Cardiac fibroblast (primary cell): ENCODE data around the gene HARS2.
"Not testable (repeated sequence)": the region's sequence is repeated elsewhere in the genome, so short reads cannot be mapped to it uniquely, and the experiment has no call there.

Experiments
- DNase-seq, 2 donors: peaks; one replicate each; pipeline versions ENCODE4 v3.0.0 to v3.0.0-alpha.2; 2010; ENCODE audit warnings: low read depth in 2 of 2
- H3K4me3 ChIP-seq, 2 donors: replicated peaks in 1 of 2; 1 replicate in 1 of 2; 2 replicates in 1 of 2; pipeline ENCODE4 v1.5.1; 2011; ENCODE audit warnings: low read depth in 2 of 2, low read length in 2 of 2, mild to moderate bottlenecking in 2 of 2, moderate library complexity in 1 of 2
- TF ChIP-seq, protein P1 (sequence below): IDR thresholded peaks from one replicate; pipeline ENCODE4 v1.5.1; 2011; ENCODE audit warnings: low read depth, mild to moderate bottlenecking, low read length, inconsistent platforms

The HARS2 gene

GRCh38 chr5:140664030-140664358 is 27.3 kb upstream of the HARS2 start:
- peak overlapping the region; percentile 78 to 92 for H3K4me3 ChIP-seq
- TF ChIP-seq, protein P1, sequence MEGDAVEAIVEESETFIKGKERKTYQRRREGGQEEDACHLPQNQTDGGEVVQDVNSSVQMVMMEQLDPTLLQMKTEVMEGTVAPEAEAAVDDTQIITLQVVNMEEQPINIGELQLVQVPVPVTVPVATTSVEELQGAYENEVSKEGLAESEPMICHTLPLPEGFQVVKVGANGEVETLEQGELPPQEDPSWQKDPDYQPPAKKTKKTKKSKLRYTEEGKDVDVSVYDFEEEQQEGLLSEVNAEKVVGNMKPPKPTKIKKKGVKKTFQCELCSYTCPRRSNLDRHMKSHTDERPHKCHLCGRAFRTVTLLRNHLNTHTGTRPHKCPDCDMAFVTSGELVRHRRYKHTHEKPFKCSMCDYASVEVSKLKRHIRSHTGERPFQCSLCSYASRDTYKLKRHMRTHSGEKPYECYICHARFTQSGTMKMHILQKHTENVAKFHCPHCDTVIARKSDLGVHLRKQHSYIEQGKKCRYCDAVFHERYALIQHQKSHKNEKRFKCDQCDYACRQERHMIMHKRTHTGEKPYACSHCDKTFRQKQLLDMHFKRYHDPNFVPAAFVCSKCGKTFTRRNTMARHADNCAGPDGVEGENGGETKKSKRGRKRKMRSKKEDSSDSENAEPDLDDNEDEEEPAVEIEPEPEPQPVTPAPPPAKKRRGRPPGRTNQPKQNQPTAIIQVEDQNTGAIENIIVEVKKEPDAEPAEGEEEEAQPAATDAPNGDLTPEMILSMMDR, result no peak
- DNase-seq, result no peak

- TF ChIP-seq, protein P1, result no peak
- H3K4me3 ChIP-seq, result peak within 1 kb of the TSS; percentile 78 to 92
- DNase-seq, result peak; percentile 91 to 93
Measured at GRCh38 chr5:140664359-140665119, 26.7 kb upstream of the HARS2 start, which contains the start of gene WDR55. TSS of gene WDR55 (plus strand) at chr5:140664904. CDS start at chr5:140664913, 9 bp downstream.

- not testable (repeated sequence) for H3K4me3 ChIP-seq, DNase-seq
Measured at GRCh38 chr5:140671035-140671434, 20.2 kb upstream of the HARS2 start.

DNA sequence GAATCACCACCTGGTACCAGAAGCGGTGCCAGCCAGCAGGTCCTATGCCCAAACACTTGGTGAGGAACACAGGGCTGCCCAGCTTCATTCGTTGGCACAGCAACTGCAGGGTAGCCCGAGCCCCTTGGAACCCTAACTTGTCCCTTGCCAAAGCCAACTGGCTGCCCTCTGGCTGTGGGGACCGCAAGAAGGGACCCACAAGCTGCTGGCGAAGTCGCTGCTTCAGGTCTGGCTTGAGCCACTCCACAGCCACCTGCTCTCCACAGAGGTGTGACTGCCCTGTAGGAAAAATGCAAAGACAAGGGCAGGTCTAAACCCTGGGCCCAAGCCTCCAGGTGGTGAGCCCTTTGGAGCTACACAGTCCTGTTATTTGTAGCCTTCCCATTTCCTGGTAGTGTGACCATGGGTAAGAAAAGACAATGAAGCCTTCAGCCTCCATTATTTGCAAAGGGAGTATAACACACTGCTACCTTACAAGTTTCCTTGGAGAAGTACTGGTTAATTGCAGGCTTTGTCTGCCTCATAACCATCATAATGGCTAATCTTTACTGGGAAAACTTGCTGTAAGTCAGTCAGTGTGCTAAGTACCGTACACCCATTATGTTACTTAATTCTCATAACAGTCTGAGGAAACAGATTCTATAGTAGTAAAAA is 19.7 kb upstream of the HARS2 start:
- TF ChIP-seq, protein P1, result no peak
- no peak for DNase-seq
- H3K4me3 ChIP-seq, result no peak overlapping the region

DNA sequence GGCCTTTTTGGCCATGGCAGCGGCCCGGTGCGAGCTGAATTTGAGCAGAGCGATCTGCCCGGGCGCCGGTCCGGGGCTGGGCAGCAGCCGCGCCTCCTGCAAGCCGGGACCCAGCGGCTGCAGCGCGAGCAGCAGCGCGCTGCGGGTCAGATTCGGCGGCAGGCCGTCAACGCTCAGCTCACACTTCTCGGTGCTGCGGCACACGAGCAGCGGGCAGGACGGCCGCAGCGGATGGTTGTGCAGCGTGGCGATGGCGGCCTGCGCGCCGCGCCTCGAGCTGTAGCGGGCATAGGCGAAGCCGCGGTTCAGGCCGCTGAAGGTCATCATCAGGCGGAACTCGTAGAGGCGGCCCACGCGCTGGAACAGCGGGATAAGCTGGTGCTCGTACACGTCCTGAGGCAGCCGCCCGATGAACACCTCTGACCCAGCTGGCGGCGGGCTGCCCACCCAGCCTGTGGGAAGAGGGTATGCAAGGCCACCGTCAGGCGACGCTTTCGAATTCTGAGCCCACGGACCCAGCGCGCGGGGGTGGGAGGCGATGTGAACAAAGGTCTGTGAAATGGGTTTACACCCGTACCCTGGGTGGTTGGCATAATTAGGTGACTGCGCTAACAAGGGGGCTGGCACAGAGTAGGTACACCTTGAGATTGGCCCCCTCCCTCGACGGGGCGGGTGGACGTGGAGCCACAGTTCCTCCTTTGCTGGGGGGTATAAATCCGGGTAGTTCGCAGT is 18.6 kb upstream of the HARS2 start:
- H3K4me3 ChIP-seq, result no peak overlapping the region
- TF ChIP-seq, protein P1, result no peak
- DNase-seq, result peak; percentile 18 to 21

- no peak for DNase-seq
- no peak within 1 kb of the TSS for H3K4me3 ChIP-seq
- TF ChIP-seq, protein P1, result no peak
Measured at GRCh38 chr5:140673187-140673976, 17.9 kb upstream of the HARS2 start, which contains the start of gene DND1. TSS of gene DND1 (minus strand) at chr5:140673576. CDS start at chr5:140673542, 34 bp downstream.
